ENCODE data around the gene LRRC75A. TPM values are rescaled to one million over a fixed set of nuclear protein-coding genes. Genes with fewer than 3 reads are reported as not detected.

Gene LRRC75A
- total and polyA plus RNA-seq, 2 of the 13 experiments (the other 11 are each of a cell fraction or from before 2014, with no cell fraction given) = 0.03 TPM; not detected in 1

DNA sequence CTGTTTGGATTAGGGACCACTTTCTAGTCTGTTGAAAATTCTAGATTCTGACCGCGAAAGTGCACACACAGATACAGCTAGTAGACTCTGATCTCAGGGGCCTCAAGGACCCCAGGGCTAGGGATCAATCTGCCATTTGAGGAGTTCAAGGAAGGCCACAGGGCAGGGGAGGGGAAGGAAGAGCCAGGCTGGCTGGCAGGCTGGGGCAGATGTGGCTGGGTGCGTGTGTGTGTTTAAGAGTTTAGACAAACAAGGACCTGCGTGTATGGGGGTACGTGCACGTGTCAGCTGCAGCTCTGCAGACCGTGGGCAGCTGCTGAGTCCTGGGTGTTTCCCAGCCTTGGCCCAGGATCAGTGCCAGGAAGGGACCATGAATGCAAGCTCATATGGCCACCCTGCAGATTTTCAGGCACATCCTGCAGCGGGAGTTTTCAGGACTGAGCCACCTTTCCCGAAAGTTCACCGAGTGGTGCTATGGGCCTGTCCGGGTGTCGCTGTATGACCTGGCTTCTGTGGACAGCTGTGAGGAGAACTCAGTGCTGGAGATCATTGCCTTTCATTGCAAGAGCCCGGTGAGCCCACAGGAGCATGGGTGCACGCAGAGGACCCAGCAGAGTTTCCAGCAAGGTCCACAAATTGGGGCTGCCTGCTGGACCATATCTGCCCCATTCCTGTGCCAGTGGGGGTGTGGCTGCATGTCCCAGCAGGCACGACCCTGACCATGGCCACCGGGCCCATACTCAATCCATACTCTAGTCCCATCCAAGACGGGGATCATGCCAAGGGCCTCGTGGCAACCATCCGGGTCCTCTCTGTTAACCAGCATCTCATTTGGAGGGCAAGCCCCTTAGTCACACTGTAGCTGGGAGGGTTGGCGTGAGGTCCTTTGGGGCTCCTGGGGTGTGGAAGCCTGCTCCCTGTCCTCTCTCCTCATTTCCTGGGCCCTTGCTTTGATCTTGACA lies 66.0 kb downstream of the LRRC75A start (continued):
- TF ChIP-seq, protein P1, sequence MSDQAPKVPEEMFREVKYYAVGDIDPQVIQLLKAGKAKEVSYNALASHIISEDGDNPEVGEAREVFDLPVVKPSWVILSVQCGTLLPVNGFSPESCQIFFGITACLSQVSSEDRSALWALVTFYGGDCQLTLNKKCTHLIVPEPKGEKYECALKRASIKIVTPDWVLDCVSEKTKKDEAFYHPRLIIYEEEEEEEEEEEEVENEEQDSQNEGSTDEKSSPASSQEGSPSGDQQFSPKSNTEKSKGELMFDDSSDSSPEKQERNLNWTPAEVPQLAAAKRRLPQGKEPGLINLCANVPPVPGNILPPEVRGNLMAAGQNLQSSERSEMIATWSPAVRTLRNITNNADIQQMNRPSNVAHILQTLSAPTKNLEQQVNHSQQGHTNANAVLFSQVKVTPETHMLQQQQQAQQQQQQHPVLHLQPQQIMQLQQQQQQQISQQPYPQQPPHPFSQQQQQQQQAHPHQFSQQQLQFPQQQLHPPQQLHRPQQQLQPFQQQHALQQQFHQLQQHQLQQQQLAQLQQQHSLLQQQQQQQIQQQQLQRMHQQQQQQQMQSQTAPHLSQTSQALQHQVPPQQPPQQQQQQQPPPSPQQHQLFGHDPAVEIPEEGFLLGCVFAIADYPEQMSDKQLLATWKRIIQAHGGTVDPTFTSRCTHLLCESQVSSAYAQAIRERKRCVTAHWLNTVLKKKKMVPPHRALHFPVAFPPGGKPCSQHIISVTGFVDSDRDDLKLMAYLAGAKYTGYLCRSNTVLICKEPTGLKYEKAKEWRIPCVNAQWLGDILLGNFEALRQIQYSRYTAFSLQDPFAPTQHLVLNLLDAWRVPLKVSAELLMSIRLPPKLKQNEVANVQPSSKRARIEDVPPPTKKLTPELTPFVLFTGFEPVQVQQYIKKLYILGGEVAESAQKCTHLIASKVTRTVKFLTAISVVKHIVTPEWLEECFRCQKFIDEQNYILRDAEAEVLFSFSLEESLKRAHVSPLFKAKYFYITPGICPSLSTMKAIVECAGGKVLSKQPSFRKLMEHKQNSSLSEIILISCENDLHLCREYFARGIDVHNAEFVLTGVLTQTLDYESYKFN (CRISPR knock-in tag; conservative IDR thresholded peaks at IDR 0.05) = peak; percentile 92
- no peak for TF ChIP-seq GTF2F1 (IDR thresholded peaks at IDR 0.05; ENCODE audit: low read length)
- TF ChIP-seq, protein P2, sequence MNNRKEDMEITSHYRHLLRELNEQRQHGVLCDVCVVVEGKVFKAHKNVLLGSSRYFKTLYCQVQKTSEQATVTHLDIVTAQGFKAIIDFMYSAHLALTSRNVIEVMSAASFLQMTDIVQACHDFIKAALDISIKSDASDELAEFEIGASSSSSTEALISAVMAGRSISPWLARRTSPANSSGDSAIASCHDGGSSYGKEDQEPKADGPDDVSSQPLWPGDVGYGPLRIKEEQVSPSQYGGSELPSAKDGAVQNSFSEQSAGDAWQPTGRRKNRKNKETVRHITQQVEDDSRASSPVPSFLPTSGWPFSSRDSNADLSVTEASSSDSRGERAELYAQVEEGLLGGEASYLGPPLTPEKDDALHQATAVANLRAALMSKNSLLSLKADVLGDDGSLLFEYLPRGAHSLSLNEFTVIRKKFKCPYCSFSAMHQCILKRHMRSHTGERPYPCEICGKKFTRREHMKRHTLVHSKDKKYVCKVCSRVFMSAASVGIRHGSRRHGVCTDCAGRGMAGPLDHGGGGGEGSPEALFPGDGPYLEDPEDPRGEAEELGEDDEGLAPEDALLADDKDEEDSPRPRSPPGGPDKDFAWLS (CRISPR knock-in tag; IDR thresholded peaks at IDR 0.05; ENCODE audit: borderline replicate concordance) = no peak
- peak; percentile 52; the same call in 1 of the 2 replicates for TF ChIP-seq CBFB (CRISPR knock-in tag; IDR thresholded peaks at IDR 0.05)
- TF ChIP-seq ETV5 (CRISPR knock-in tag; IDR thresholded peaks at IDR 0.05; ENCODE audit: borderline replicate concordance) = peak; percentile 50; the same call in 1 of the 2 replicates
- 0 out of 2 replicates have a peak, but pooled peaks have one; percentile 46 for TF ChIP-seq ZNF747 (CRISPR knock-in tag; IDR thresholded peaks at IDR 0.05; ENCODE audit: borderline replicate concordance)
- no peak for TF ChIP-seq SOX5 (CRISPR knock-in tag; IDR thresholded peaks at IDR 0.05; ENCODE audit: borderline replicate concordance)
- TF ChIP-seq ZNF841 (CRISPR knock-in tag; IDR thresholded peaks at IDR 0.05; ENCODE audit: borderline replicate concordance) = no peak
- no peak for TF ChIP-seq MAZ (IDR thresholded peaks at IDR 0.05; ENCODE audit: borderline replicate concordance, low read depth, low read length)
- TF ChIP-seq MAZ (CRISPR knock-in tag; IDR thresholded peaks at IDR 0.05; ENCODE audit: low read depth) = peak; percentile 62; the same call in 1 of the 2 replicates
- no peak for TF ChIP-seq ZNF776 (CRISPR knock-in tag; IDR thresholded peaks at IDR 0.05)
- 0 out of 2 replicates have a peak, but pooled peaks have one; percentile 62 for TF ChIP-seq ZIK1 (CRISPR knock-in tag; IDR thresholded peaks at IDR 0.05; ENCODE audit: borderline replicate concordance, low read depth)
- no peak for TF ChIP-seq ZNF326 (CRISPR knock-in tag; IDR thresholded peaks at IDR 0.05; ENCODE audit: borderline replicate concordance)
- no peak for TF ChIP-seq ZNF20 (CRISPR knock-in tag; IDR thresholded peaks at IDR 0.05)
- no peak for TF ChIP-seq IRF2 (CRISPR knock-in tag; IDR thresholded peaks at IDR 0.05)
- no peak for TF ChIP-seq MIER2 (CRISPR knock-in tag; IDR thresholded peaks at IDR 0.05)
- TF ChIP-seq ZNF790 (CRISPR knock-in tag; IDR thresholded peaks at IDR 0.05; ENCODE audit: borderline replicate concordance) = no peak
- TF ChIP-seq MAFF (IDR thresholded peaks at IDR 0.05; ENCODE audit: low read depth, low read length) = no peak
- TF ChIP-seq, protein P3, sequence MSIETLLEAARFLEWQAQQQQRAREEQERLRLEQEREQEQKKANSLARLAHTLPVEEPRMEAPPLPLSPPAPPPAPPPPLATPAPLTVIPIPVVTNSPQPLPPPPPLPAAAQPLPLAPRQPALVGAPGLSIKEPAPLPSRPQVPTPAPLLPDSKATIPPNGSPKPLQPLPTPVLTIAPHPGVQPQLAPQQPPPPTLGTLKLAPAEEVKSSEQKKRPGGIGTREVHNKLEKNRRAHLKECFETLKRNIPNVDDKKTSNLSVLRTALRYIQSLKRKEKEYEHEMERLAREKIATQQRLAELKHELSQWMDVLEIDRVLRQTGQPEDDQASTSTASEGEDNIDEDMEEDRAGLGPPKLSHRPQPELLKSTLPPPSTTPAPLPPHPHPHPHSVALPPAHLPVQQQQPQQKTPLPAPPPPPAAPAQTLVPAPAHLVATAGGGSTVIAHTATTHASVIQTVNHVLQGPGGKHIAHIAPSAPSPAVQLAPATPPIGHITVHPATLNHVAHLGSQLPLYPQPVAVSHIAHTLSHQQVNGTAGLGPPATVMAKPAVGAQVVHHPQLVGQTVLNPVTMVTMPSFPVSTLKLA (IDR thresholded peaks at IDR 0.05) = 0 out of 2 replicates have a peak, but pooled peaks have one; percentile 20
- peak; percentile 80; the same call in 1 of the 2 replicates for TF ChIP-seq ZNF788 (CRISPR knock-in tag; IDR thresholded peaks at IDR 0.05; ENCODE audit: borderline replicate concordance)
- TF ChIP-seq NCOA2 (CRISPR knock-in tag; IDR thresholded peaks at IDR 0.05) = peak; percentile 63
- peak; percentile 13; the same call in 1 of the 2 replicates for TF ChIP-seq SIX1 (CRISPR knock-in tag; IDR thresholded peaks at IDR 0.05; ENCODE audit: borderline replicate concordance)
- TF ChIP-seq, protein P4, sequence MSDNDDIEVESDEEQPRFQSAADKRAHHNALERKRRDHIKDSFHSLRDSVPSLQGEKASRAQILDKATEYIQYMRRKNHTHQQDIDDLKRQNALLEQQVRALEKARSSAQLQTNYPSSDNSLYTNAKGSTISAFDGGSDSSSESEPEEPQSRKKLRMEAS (IDR thresholded peaks at IDR 0.05) = peak; percentile 81
